Fibroblast of skin of right biceps (primary cell): ENCODE data around the gene KCNC1.
A peak's percentile ranks its signal among the peaks of the same experiment; 100 is the strongest.

ENCODE experiments used
- DNase-seq: peaks from one replicate; pipeline ENCODE4 v3.0.0-alpha.2; 2013

KCNC1 gene

DNA sequence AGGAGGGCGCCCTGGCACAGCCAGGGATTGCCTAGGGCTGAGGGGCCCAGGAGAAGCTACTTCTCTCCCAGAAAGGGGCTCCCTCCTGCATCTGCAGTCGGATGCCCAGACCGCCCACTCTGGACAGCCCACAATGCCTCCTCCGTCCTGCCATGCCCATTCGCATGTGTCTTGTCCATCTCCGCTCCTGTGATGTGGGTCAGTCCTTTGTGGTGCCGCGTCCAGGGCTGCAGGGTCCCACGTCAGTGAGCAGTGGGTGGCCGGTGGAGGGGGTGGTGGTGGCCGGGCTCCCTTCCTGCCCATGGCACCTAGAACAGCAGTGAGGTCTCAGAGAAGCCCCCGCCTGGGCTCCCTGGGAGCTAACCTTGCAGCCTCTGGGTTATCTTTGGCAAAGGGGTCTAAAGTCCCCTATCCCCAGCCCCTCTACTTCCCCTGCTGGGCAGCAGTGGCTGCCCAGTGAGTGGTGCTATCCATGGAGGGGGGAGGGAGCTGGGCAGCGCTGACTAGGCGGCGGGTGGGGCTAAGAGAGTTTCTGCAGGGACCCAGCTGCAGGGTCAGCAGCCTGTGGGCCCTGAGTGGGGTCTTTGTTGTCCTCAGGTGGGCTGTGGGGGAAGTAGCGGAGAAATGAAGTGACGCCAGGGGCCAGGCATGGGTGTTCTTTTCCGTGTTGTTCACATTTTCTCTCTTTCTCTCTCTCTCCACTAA lies 41.1 kb downstream of the KCNC1 start:
- DNase-seq = no peak

DNA sequence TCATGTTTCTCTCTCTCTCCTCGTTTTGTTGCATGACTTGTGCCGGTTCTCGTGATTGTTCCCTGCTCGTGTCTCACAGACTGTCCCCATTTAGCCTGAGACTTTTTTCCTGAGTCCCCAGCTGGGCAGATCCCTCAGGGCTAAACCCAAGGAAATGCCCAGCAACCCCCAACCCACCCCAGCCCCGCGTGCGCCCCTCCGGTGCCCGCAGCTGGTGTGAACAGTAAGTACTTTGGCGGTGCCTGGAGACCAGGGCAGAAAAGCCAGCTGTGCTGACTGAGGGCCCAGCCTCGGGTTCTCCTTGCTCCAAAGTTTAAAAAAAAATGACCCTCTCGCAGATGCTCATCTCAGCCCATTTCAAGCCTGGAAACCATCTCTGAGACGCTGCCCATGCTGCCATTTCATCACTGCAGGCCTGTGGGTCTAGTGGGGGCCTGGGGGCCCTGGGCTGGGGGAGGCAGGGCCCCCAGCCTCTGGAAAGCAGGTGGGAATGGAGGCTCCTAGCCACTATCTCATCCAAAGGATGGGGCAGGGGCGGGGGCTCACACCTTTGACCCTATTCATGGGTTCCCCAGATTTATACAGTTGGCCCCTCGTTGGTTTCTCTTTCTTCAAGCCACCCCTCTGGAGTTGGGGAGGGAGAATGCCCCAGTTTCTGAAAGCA lies 41.8 kb downstream of the KCNC1 start:
- no peak for DNase-seq

DNA sequence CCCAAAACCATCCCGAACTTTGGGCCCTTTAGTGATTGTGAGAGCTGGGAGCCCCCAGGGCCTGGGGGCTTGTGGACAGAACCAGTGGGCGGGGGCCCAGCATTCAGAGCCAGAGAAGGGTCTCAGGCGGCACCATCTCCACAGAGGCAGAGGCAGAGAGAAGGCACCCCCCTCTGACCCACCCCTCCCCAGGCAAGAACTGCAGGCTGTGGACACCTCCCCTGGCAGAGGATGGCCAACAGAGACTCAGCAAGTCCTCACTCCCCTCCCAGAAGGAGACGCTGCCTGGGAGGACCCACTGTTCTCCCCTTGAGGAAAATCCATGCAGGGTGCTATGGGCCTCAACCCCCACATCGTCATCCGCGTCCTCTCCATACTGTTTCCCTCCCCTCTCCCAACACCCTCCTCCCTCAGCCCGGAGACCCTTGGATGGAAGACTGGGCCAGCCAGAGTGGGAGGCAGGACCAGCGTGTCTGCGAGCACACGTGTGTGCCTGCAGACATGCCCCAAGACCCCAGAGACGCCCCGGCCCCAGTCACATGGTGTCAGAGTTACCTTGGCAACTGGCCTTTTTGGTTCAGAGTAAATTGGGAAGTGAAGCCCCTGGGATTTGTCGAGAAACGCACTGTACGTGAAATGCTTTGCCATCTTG lies 42.6 kb downstream of the KCNC1 start:
- DNase-seq = no peak

DNA sequence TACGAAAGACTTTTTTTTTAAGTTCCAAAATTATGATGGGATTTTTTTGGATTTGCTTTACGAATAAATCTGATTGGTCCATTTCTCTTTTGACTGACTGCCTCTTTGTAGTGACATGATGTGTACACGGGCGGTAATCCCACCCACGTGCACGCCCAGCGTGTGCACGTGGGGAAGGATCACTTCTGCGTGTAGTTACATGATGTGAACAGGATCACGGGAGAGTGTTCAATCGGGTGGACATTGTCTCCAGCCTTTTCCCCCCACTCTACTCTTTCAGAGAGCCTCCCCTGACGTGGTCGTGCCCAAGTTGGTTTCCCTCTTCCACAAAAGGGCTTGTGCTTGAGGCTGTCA lies 43.1 kb downstream of the KCNC1 start:
- no peak for DNase-seq

DNA sequence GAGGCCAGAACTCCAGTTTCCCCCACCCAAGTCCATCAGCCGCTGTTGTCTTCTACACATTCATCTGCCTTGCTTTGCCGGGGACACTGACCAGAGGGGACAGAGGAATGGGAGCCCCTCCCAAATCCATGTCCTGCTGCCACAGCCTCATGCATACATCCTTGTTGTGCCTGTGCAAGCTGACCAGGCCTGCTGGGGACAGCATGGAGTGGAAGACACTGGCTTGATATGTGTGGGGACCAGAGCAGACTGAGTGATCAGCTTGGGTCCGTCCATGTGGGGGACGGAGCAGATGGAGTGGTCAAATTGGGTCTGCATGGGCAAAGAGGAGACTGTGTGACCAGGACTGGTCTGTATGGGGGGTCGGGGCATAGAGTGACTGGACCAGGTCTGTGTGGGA lies 43.8 kb downstream of the KCNC1 start:
- no peak for DNase-seq

DNA sequence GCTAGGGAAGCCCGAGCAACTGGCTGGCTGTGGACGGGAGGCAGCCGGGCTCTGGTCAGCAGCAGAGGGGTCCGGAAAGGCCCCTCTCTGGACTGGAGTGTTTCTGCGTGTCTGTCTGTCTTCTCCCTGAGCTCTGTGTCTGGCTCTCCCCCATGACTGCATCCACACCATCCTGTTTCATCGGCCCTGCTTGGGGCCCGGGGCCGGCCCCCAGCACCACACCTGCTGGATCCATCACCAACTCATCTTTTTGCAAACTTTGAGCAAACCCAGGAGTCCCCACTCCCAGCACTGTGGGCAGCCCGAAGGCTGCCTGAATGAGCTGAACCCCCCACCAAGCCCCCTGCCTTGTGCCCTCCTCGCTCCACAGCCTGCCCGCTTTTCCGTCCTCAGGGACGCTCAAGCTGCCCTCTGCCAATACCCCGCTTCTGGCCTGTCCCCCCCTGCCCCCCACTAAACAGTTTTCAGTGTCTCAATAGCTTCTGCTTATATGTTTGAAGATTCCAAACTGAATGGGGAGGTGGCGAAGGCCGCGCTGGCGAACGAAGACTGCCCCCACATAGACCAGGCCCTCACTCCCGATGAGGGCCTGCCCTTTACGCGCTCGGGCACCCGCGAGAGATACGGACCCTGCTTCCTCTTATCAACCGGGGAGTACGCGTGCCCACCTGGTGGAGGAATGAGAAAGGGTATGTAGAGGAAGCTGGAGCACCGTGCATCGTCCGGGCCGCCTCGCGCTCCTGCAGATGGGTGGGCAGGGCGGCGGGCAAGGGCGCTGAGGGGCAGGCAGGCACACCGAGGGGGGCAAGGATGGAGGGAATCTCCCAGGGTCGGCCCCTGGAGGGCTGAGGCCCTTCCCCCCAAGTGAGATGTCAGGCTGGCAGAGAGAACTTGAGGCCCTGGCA lies 44.6 kb downstream of the KCNC1 start:
- DNase-seq = no peak

DNA sequence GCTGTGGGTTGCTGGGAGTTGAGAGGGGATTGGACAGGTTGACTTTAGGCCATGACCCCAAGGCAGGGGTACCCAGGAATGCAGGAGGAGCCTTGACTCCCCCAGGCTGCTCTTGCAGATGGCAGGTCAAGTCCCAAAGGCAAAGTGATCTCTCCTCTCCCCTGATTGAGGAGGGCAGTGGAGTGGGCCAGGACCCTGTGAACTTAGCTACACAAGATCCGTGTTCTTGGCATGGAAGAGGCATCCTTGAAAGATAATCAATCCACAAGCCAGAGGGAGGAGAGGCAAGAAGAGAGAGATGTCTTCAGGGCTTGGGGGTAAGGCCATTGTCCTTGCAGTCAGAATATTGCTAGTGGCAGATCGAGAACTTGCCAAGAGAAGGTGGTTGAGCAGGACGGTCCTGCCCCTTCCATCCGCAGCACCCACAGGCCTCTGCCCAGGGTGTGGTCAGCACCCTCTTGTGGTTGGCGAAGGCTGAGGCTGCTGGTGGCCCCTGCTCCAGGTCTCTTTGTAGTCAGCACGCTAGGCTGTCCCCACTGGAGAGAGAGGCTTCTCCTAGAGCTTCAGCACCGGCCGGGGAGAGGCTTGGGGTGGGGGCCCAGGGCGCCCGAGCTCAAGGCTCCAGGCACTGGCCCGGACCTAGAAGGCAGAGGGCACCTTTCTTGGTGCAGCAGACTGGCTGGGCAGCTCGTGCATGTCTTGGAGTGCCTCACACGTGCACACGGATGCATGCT lies 45.4 kb downstream of the KCNC1 start:
- DNase-seq = no peak

DNA sequence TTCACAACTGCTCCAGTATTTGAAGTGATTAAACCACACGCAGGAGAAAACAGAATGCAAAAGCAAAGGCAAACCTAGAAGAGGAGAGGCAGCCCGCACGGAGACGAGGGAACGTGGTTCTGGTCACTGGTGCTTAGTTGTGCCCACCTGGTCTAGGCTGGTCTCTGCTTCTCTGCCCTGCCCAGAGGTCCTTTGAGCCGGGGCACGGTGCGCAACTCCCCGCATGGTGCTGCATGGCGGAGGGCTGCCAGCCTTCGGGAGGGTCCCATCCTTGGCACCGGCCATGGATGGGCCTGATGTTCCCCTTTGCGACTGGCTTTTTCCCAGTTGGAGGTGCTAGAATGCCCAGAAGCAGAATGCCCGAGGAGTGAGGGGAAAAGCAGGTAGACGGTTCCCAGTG lies 46.1 kb downstream of the KCNC1 start:
- no peak for DNase-seq

DNA sequence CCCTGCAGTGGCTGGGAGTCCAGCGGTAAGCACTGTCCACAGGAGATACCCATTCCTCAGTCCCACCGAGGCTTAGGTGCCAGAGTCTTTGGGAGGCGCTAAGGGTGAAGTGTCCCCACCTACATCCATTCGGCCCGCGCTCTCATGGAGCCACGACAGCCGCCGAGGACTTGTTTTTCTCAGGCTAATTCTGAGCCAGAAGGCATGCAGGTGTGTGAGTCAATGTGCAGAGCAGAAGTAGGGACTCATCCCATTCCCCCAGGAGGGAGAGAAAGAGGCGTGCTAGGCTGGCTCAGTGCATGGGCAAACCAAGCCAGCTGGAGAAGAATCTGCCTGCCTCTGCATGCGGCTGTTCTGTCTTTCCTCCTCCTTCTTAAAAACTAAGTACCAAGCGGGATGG lies 46.6 kb downstream of the KCNC1 start:
- DNase-seq = no peak

DNA sequence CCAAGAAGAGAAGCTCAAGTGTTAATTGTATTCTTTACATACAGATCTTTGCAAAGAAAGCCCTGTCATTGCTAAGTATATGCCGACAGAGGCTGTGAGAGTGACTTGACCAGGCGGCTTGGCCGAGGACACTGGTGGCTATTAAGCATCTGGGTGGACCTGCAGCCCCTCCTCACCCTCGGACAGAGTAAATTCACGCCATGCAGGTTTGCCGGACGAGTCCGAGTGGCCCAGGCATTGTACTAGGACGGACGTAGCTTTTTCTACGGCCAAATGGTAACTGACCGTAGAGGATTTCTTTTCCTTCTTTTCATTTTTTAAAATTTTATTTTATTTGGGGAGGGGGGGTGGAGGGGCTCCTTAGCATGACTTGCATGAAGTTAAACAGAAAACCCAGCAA lies 47.0 kb downstream of the KCNC1 start:
- no peak for DNase-seq

DNA sequence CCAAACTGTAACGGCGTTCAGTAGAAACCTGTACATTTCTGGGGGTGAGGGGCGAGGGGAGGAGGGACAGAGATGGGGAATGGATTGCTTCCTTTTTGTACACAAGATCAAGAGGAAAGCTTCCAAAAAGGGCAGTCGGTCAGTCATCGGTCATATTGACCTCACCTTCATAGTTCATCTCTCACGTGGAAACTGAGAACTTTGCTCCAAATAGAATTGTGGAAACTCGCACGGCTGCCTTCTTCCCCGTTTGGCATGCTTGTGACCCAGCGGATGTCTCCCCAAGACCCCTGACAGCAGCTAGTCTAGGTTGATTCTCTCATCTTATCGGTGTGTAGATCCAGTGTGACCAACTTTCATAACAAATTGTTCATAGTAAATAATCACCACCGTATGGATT lies 47.6 kb downstream of the KCNC1 start:
- no peak for DNase-seq

DNA sequence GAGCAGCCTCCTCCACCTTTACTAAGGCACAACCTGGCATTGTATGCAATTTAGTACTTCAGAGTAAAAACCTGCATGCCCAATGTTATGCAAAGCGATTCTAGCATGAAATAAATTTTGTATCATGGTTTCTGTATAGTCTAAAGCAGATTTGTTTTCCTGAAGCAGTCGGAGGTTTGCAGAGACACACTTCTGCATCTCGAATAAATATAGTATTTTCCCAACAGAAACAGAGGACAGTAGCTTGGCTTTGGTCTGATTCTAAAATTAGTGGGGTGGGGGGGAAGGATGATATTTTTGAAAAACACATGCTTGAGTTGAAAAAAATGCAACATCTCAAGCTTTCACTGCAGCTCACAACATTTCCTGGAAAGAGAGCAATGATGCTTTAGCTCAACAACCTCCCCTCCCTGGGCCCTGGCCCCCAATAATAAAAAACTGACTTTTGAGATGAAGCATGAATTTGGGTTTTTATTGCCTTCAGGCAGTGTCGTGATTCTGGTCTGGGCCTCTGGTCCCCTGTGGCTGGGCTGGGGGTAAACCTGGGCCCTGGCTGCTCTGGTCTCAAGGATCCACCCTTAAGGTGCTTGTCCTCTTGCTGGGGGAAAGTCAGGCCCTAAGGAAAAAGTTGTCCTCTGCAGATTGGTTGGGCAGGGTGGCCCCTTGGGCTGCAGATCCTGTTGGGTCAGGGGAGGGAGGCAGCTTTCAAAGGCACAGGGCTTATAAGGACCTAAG lies 48.2 kb downstream of the KCNC1 start:
- DNase-seq = no peak

DNA sequence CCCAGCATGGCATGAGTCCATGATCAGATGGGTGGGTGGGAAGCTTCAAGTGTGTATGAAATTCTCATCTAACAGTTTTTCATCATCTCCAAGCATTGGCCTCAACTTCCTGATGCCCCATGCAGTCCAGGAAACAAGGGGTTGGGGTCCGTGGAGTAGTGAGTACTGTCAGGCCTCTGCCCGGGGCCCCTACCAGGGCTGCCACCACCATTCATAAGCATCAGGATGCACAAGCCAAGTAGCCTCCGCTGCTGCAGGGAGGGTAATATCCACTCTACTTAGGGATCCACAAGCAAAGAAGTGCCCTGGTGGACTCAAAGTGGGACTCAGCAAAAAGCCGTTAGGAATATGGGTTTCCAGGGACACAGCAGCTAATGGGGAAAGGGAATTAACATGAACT lies 49.3 kb downstream of the KCNC1 start:
- no peak for DNase-seq

DNA sequence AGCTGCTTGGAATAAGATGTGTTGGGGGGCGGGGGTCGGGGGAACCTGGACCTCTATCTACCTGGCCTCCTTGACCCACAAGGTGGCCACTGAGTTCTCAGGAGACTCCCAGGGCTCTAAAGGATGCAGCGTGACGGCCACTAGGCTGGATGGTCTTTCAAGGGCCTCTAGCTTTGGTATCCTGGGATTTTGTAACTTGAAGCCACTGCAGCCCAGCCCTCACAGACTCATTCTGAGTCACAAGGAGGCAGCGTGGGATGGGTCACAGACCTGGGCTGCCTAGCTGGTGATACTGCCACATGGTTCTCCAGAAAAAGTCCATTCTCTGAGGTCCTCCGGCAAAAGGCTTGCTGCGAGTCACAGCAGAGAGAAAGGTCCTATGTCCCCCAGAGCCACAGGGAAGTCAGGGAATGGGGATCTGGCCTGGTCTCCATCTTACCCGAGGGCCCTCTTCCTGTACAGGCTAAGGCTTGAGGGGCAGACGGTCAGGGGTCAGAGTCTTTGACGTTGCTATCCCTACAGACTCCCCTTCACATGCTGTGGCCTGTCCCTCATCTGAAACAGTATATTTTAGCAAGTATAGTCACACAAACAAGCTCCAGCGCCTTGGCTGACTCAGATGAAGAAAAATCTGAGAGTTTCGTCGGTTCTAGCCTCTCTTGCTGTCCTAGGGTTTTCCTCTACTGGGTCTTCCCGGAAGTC lies 52.4 kb downstream of the KCNC1 start:
- DNase-seq = peak; percentile 75

DNA sequence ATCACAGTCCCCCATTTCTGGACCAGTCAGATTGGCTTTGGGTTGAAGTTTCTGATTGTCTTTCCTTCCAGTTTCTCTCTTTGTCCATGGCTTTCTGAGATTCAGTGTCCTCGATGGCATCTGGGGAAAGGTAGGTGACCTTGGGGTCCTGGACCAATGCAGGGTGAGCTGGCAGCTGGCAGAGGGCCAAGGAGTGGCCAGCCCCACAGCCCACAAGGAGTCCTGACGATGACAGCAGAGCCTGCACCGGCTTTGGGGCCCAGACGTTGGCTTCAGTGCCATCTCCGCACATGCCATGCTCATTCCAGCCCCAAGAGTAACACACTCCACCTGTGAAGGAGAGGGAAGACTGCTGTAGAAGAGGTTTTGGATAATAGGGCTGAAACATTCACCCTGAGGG lies 53.5 kb downstream of the KCNC1 start:
- DNase-seq = no peak

DNA sequence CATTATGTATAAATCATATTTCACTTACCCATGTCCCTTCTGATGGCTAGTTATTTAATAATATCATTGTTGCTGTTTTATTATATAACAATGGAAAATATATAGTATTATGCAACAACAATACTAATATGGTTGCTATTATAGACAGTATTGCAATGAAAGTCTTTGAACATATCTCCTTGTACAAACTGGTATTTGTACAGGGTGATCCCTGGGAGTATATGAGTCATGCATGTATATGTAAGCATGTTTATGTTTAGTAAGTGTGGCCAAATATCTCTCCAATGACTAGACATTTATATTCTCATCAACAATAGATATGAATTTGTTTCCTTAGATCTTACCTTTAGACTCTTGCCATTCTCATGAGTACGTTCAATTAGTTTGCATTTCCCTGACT lies 55.9 kb downstream of the KCNC1 start:
- peak; percentile 40 for DNase-seq

DNA sequence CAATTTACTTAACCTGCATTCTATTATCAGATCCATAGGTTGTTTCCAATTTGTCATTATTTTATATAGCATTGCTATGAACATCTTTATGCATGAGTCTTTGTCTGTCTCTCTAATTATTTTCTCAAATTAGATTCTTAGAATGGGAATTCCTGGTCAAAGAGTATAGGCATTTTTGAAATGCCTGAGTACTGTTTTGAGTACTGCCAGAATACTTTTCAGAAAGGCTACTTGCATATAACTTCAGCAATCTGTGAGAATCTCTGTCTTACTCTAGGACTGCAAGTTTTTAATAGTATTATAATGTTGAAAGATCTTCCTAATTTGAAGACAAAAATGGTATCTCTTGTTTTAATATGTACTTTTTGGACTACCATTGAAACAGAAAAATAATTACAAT lies 56.6 kb downstream of the KCNC1 start:
- DNase-seq = no peak

DNA sequence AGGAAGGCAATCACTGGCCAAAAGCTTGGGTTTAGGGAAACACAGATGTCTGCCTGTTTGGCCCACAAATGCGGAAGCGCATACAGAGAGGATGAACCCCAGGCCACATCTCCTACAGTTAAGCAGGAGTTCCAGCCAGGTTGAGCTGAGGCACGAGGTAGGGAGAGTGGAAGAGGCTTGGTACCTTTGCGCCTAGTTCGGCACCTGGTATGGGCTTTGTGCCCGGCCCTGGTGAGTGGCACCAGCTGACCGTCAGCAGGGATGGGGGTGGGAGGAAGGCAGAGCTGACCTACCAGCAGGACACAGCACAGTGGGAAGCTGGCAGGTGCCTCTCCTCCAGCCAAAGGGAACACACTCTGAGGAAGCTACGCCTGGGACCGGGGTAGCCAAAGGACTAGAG lies 57.6 kb downstream of the KCNC1 start:
- DNase-seq = no peak

DNA sequence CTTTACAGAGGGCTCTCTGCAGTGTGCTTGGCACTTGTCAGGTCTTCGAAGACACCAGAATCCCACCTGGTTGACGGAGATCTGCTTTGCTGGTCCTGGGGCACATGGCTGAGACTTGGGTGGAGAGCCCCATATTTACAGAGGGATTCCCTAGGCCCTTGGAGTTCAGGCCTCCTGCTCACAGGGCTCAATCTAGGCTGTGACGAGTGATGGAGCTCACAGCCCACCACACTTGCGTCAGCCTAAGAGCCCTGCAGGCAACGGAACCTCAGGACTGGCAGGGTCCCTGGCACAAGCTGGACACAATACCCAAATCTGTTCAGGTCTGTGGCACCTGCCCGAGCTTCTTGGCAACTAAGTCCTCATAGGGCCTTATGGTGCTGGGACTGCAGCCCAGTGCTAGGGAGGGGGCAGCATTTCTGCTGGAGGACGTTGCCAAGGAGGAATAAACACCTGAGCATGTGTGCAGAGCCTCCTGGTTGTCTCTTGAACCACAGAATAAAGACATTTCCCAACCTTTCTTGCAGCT lies 59.1 kb downstream of the KCNC1 start:
- DNase-seq = no peak

DNA sequence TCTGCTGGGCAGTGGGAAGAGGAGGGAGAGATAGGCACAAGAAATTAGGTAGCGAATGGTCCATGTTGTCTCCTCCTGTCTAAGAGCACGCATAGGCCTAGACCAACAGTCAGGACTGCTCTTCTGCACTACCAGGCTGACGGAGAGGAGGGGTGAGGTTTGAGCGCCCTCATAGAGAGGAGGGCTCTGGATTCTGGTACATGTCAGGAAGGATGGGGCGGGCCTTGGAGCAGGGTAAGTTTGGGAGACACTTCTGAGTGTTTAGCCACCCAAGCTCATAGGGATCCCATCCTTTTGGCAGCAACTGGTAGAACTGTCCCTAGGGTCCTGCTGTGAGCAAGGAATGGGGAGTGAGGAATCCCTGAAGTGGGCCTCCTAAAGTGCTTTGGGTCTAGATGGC lies 60.4 kb downstream of the KCNC1 start:
- DNase-seq = no peak

DNA sequence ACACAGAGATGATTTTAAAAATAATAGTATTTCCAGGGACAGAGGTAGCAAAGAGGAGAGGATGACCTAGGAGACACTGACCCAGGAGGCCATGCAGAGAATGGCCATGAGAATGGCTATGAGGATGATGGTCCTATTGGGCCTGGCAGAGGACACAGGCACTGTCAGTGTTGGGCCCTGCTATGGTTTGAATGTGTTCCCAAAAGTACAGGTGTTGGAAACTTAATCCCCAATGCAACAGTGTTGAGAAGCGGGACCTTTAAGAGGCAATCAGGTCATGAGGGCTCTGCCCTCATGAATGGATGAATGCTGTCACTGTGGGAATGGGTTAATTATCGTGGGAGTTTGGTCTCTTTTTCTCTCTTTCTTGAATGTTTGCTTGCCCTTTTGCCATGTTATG lies 61.6 kb downstream of the KCNC1 start:
- DNase-seq = no peak
